ENCODE results near the gene APOB. TPM values are rescaled to one million over a fixed set of nuclear protein-coding genes. Genes with fewer than 3 reads are reported as not detected.

APOB gene
- total and polyA plus RNA-seq, 2 of the 13 experiments (the other 11 are each of a cell fraction or from before 2014, with no cell fraction given), result 1,569 to 2,515 TPM

- TF ChIP-seq ZBTB4 (CRISPR knock-in tag; IDR thresholded peaks at IDR 0.05; ENCODE audit: borderline replicate concordance), result no peak
- TF ChIP-seq MAFF (IDR thresholded peaks at IDR 0.05; ENCODE audit: low read depth, low read length), result no peak
- peak; percentile 47; the same call in 1 of the 2 replicates for TF ChIP-seq ZNF775 (CRISPR knock-in tag; IDR thresholded peaks at IDR 0.05; ENCODE audit: borderline replicate concordance)
- TF ChIP-seq ELF4 (CRISPR knock-in tag; IDR thresholded peaks at IDR 0.05; ENCODE audit: borderline replicate concordance), result no peak
- TF ChIP-seq, protein P1, sequence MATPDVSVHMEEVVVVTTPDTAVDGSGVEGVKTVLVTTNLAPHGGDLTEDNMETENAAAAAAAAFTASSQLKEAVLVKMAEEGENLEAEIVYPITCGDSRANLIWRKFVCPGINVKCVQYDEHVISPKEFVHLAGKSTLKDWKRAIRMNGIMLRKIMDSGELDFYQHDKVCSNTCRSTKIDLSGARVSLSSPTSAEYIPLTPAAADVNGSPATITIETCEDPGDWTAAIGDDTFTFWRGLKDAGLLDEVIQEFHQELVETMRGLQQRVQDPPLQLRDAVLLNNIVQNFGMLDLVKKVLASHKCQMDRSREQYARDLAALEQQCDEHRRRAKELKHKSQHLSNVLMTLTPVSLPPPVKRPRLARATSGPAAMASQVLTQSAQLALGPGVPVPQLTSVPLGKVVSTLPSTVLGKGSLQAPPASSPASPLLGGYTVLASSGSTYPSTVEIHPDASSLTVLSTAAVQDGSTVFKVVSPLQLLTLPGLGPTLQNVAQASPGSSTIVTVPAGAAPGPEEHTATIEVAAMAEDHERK (CRISPR knock-in tag; IDR thresholded peaks at IDR 0.05; ENCODE audit: low read depth), result no peak
- no peak for TF ChIP-seq SP4 (CRISPR knock-in tag; IDR thresholded peaks at IDR 0.05)
- TF ChIP-seq AKNA (CRISPR knock-in tag; IDR thresholded peaks at IDR 0.05; ENCODE audit: borderline replicate concordance), result no peak
- TF ChIP-seq SAFB2 (CRISPR knock-in tag; IDR thresholded peaks at IDR 0.05; ENCODE audit: borderline replicate concordance, low read depth), result peak; percentile 24; the same call in 1 of the 2 replicates
- peak; percentile 27 for TF ChIP-seq CBX1 (IDR thresholded peaks at IDR 0.05; ENCODE audit: low read depth)
- peak; percentile 45 for TF ChIP-seq ZNF841 (CRISPR knock-in tag; IDR thresholded peaks at IDR 0.05; ENCODE audit: borderline replicate concordance)
- no peak for TF ChIP-seq PHF21A (CRISPR knock-in tag; IDR thresholded peaks at IDR 0.05)
- peak; percentile 49; the same call in 1 of the 2 replicates for TF ChIP-seq SPEN (CRISPR knock-in tag; IDR thresholded peaks at IDR 0.05; ENCODE audit: low read depth)
- TF ChIP-seq IKZF1 (IDR thresholded peaks at IDR 0.05), result no peak
- no peak for TF ChIP-seq KAT7 (CRISPR knock-in tag; IDR thresholded peaks at IDR 0.05; ENCODE audit: borderline replicate concordance)
- TF ChIP-seq ZBTB20 (CRISPR knock-in tag; IDR thresholded peaks at IDR 0.05; ENCODE audit: borderline replicate concordance, low read depth), result peak; percentile 25; the same call in 1 of the 2 replicates
- no peak for TF ChIP-seq HNF4G (IDR thresholded peaks at IDR 0.05; ENCODE audit: borderline replicate concordance, low read depth, low read length)
- TF ChIP-seq HNF4G (CRISPR knock-in tag; IDR thresholded peaks at IDR 0.05; ENCODE audit: borderline replicate concordance, low read depth), result no peak
- TF ChIP-seq CEBPG (CRISPR knock-in tag; IDR thresholded peaks at IDR 0.05), result 0 out of 2 replicates have a peak, but pooled peaks have one; percentile 1
- TF ChIP-seq DR1 (CRISPR knock-in tag; IDR thresholded peaks at IDR 0.05), result no peak
- no peak for TF ChIP-seq PHF20 (CRISPR knock-in tag; IDR thresholded peaks at IDR 0.05)
- no peak for TF ChIP-seq RFX1 (IDR thresholded peaks at IDR 0.05)
Observed at GRCh38 chr2:21008014-21008789, 35.7 kb downstream of the APOB start (continued).

All from HepG2 (cell line).